Measurements from ENCODE around the gene MISP3.

DNA sequence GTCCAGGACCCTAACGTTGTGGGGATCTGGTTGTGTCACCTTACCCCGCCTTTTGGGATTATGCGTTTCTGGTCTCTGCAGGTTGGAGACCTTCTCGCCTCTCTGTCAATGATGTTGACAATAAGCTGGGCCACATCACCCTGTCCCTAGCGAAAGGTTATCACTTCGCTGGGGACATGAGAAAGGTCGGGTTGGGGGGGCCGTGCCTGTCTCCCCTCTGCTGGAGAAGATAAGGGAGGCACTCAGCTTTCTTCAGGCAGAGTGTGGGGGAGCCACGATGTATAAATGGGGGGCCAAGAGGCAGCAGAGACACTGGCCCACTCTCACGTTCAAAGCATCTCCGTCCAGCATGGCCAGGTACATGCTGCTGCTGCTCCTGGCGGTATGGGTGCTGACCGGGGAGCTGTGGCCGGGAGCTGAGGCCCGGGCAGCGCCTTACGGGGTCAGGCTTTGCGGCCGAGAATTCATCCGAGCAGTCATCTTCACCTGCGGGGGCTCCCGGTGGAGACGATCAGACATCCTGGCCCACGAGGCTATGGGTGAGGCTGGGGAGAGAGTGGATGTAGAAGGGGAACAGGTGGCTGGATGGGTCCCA lies 44.6 kb upstream of the MISP3 start, which contains the start of gene RLN3:
- TF ChIP-seq ZNF274 (IDR thresholded peaks at IDR 0.05; ENCODE audit: low read depth, low read length) (no peak), SUZ12 (IDR thresholded peaks at IDR 0.05; ENCODE audit: extremely low read depth, insufficient read depth, insufficient read length) (no peak), YY1 (IDR thresholded peaks at IDR 0.05; ENCODE audit: insufficient read depth, insufficient read length) (no peak)

All from NT2/D1 (cell line).